ENCODE measurements around the gene ANXA5. TPM values are rescaled to one million over a fixed set of nuclear protein-coding genes. Genes with fewer than 3 reads are reported as not detected.
A peak's percentile ranks its signal among the peaks of the same experiment; 100 is the strongest.

ANXA5 gene
- total RNA-seq, 2 donors from 2014 or later: 212 to 241 TPM

- peaks cover 17% of the 10 kb centered on the region for H3K4me1 Mint-ChIP-seq
- H3K36me3 Mint-ChIP-seq (ENCODE audit: low read depth): peaks cover 15% of the 10 kb centered on the region
- WGBS, 2 experiments (ENCODE audit: insufficient coverage in 1 of 2, insufficient read length in 1 of 2): 100% methylated on average over 1 of the region's 4 CpGs; no CpG with 5 or more reads in 1 of the 2 experiments
- H3K4me3 Mint-ChIP-seq: no peak overlapping the region
- DNase-seq: no peak
- no peaks in the 10 kb centered on the region for H3K27me3 ChIP-seq (ENCODE audit: control insufficient read depth, insufficient read depth, low read length, poor library complexity, severe bottlenecking)
- peak overlapping the region; percentile 66 for H3K4me3 ChIP-seq (ENCODE audit: low read length)
- no peak for TF ChIP-seq CTCF (conservative IDR thresholded peaks at IDR 0.05)
- no peaks in the 10 kb centered on the region for H3K36me3 ChIP-seq (ENCODE audit: control insufficient read depth, insufficient read depth, low read length)
- no peak overlapping the region for H3K27ac Mint-ChIP-seq
- H3K27ac ChIP-seq (ENCODE audit: low read depth, low read length): no peak overlapping the region
- no peaks in the 10 kb centered on the region for H3K9me3 ChIP-seq (ENCODE audit: control insufficient read depth, low read length)
- peaks cover 13% of the 10 kb centered on the region for H3K4me1 ChIP-seq (ENCODE audit: control insufficient read depth, insufficient read depth, low read length)
- no peaks in the 10 kb centered on the region for H3K9me3 Mint-ChIP-seq
- H3K27me3 Mint-ChIP-seq (ENCODE audit: insufficient read depth): peaks cover 11% of the 10 kb centered on the region
- no peak overlapping the region for H3K9ac ChIP-seq (ENCODE audit: extremely low read depth, low read length, poor library complexity, severe bottlenecking)
Observed at GRCh38 chr4:121693886-121694285, 2.9 kb downstream of the ANXA5 start.

GRCh38 chr4:121693450-121693849, 3.3 kb downstream of the ANXA5 start:
- Histone ChIP-seq H3K27me3 (ENCODE audit: control insufficient read depth, insufficient read depth, low read length, poor library complexity, severe bottlenecking) (no peaks in the 10 kb centered on the region), H3K4me1 (ENCODE audit: control insufficient read depth, insufficient read depth, low read length) (peaks cover 16% of the 10 kb centered on the region), H3K27ac (ENCODE audit: low read depth, low read length) (no peak overlapping the region), H3K9ac (ENCODE audit: extremely low read depth, low read length, poor library complexity, severe bottlenecking) (no peak overlapping the region), H3K9me3 (ENCODE audit: control insufficient read depth, low read length) (no peaks in the 10 kb centered on the region), H3K36me3 (ENCODE audit: control insufficient read depth, insufficient read depth, low read length) (no peaks in the 10 kb centered on the region), H3K4me3 (ENCODE audit: low read length) (peak overlapping the region; percentile 66)
- no peak overlapping the region for H3K4me3 Mint-ChIP-seq
- H3K9me3 Mint-ChIP-seq: no peaks in the 10 kb centered on the region
- H3K27me3 Mint-ChIP-seq (ENCODE audit: insufficient read depth): peaks cover 11% of the 10 kb centered on the region
- no peak for TF ChIP-seq CTCF (conservative IDR thresholded peaks at IDR 0.05)
- no peak for DNase-seq
- H3K27ac Mint-ChIP-seq: no peak overlapping the region
- peaks cover 17% of the 10 kb centered on the region for H3K4me1 Mint-ChIP-seq
- 75 to 100% methylated on average over 1 to 2 of the region's 2 CpGs for WGBS, 2 experiments (ENCODE audit: insufficient coverage in 1 of 2, insufficient read length in 1 of 2)
- peaks cover 15% of the 10 kb centered on the region for H3K36me3 Mint-ChIP-seq (ENCODE audit: low read depth)

DNA sequence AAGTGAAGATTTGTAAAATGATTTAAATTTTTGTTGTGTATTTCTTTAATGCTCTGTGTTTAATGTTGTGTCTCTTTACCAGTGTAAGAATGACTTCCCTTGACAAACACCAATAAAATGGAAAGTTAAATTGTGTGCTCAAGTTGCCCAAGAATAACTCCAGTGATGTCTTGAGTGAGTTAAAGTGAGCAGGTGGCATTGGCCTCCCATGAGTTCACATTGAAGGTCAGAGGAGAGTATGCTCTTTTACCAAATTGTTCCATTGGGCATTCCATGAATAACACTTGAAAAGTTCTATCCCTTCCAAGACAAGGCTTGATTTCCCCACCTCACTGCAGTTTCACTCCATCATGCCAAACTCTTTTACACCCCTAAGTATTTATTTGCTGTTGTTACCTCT, 4.5 kb downstream of the ANXA5 start:
- Histone ChIP-seq H3K9me3 (ENCODE audit: control insufficient read depth, low read length) (no peaks in the 10 kb centered on the region), H3K4me3 (ENCODE audit: low read length) (no peak overlapping the region), H3K9ac (ENCODE audit: extremely low read depth, low read length, poor library complexity, severe bottlenecking) (no peak overlapping the region), H3K36me3 (ENCODE audit: control insufficient read depth, insufficient read depth, low read length) (peaks cover 6% of the 10 kb centered on the region), H3K27me3 (ENCODE audit: control insufficient read depth, insufficient read depth, low read length, poor library complexity, severe bottlenecking) (no peaks in the 10 kb centered on the region), H3K4me1 (ENCODE audit: control insufficient read depth, insufficient read depth, low read length) (peaks cover 16% of the 10 kb centered on the region), H3K27ac (ENCODE audit: low read depth, low read length) (no peak overlapping the region)
- no peak overlapping the region for H3K4me3 Mint-ChIP-seq
- peaks cover 1% of the 10 kb centered on the region for H3K27me3 Mint-ChIP-seq (ENCODE audit: insufficient read depth)
- no peaks in the 10 kb centered on the region for H3K9me3 Mint-ChIP-seq
- TF ChIP-seq CTCF (conservative IDR thresholded peaks at IDR 0.05): no peak
- H3K27ac Mint-ChIP-seq: no peak overlapping the region
- H3K36me3 Mint-ChIP-seq (ENCODE audit: low read depth): peaks cover 15% of the 10 kb centered on the region
- peaks cover 13% of the 10 kb centered on the region for H3K4me1 Mint-ChIP-seq
- DNase-seq: no peak
